ENCODE results near the gene SHISA9.

Gene SHISA9

GRCh38 chr16:12958366-12958765 lies 57.0 kb downstream of the SHISA9 start:
- Histone ChIP-seq H3K4me2 (ENCODE audit: low read length) (no peak overlapping the region), H4K12ac (ENCODE audit: low read depth, low read length) (no peak overlapping the region), H2BK120ac (ENCODE audit: insufficient read depth, low read length, poor library complexity) (no peak overlapping the region), H4K91ac (ENCODE audit: low read depth, low read length) (no peak overlapping the region), H2AFZ (ENCODE audit: insufficient read depth, low read length, poor library complexity) (no peak overlapping the region), H2AK5ac (ENCODE audit: low read length) (no peak overlapping the region), H2BK5ac (ENCODE audit: low read depth, low read length, poor library complexity) (no peak overlapping the region), H3K36me3 (ENCODE audit: control insufficient read depth in 1 of 2, insufficient read depth in 2 of 2, low read length in 2 of 2) (no peaks in the 10 kb centered on the region), H3K4me1 (ENCODE audit: control insufficient read depth in 1 of 2, insufficient read depth in 2 of 2, low read length in 2 of 2) (peaks cover 0 to 4% of the 10 kb centered on the region in 2 experiments), H3K9me3 (ENCODE audit: insufficient read depth, low read depth, low read length) (peaks cover 5% of the 10 kb centered on the region), H3K79me2 (ENCODE audit: control insufficient read depth, insufficient read depth, low read length, poor library complexity) (no peaks in the 10 kb centered on the region), H3K4me3 (ENCODE audit: low read depth, low read length) (no peak overlapping the region), H3K18ac (ENCODE audit: low read length) (no peak overlapping the region), H3K27ac (ENCODE audit: low read depth, low read length) (no peak overlapping the region), H3K79me1 (ENCODE audit: low read length) (no peaks in the 10 kb centered on the region), H3K4ac (ENCODE audit: low read depth, low read length) (no peak overlapping the region), H2BK12ac (ENCODE audit: low read length) (no peak overlapping the region), H3K9ac (ENCODE audit: low read length) (no peak overlapping the region), H4K8ac (ENCODE audit: low read depth, low read length) (no peak overlapping the region), H3K23ac (ENCODE audit: low read length) (no peak overlapping the region), H3K14ac (ENCODE audit: low read length) (no peak overlapping the region), H3K27me3 (ENCODE audit: insufficient read depth, low read length) (no peaks in the 10 kb centered on the region)
- DNase-seq: no peak

- Histone ChIP-seq H3K36me3 (ENCODE audit: control insufficient read depth in 1 of 2, insufficient read depth in 2 of 2, low read length in 2 of 2) (no peaks in the 10 kb centered on the region), H3K79me2 (ENCODE audit: control insufficient read depth, insufficient read depth, low read length, poor library complexity) (no peaks in the 10 kb centered on the region), H3K9me3 (ENCODE audit: insufficient read depth, low read depth, low read length) (peaks cover 5% of the 10 kb centered on the region), H3K23ac (ENCODE audit: low read length) (no peak overlapping the region), H3K27me3 (ENCODE audit: insufficient read depth, low read length) (no peaks in the 10 kb centered on the region), H3K79me1 (ENCODE audit: low read length) (no peaks in the 10 kb centered on the region), H3K14ac (ENCODE audit: low read length) (no peak overlapping the region), H2BK5ac (ENCODE audit: low read depth, low read length, poor library complexity) (no peak overlapping the region), H4K91ac (ENCODE audit: low read depth, low read length) (no peak overlapping the region), H4K8ac (ENCODE audit: low read depth, low read length) (no peak overlapping the region), H3K27ac (ENCODE audit: low read depth, low read length) (no peak overlapping the region), H3K9ac (ENCODE audit: low read length) (no peak overlapping the region), H3K18ac (ENCODE audit: low read length) (no peak overlapping the region), H2AFZ (ENCODE audit: insufficient read depth, low read length, poor library complexity) (no peak overlapping the region), H3K4me1 (ENCODE audit: control insufficient read depth in 1 of 2, insufficient read depth in 2 of 2, low read length in 2 of 2) (peaks cover 0 to 4% of the 10 kb centered on the region in 2 experiments), H2BK120ac (ENCODE audit: insufficient read depth, low read length, poor library complexity) (no peak overlapping the region), H3K4me2 (ENCODE audit: low read length) (no peak overlapping the region), H2AK5ac (ENCODE audit: low read length) (no peak overlapping the region), H3K4ac (ENCODE audit: low read depth, low read length) (no peak overlapping the region), H4K12ac (ENCODE audit: low read depth, low read length) (no peak overlapping the region), H2BK12ac (ENCODE audit: low read length) (no peak overlapping the region), H3K4me3 (ENCODE audit: low read depth, low read length) (no peak overlapping the region)
- DNase-seq: no peak
Measured at GRCh38 chr16:12959072-12959471, 57.7 kb downstream of the SHISA9 start.

- no peak overlapping the region for H2BK12ac ChIP-seq (ENCODE audit: low read length)
- no peak overlapping the region for H4K91ac ChIP-seq (ENCODE audit: low read depth, low read length)
- H3K9ac ChIP-seq (ENCODE audit: low read length): no peak overlapping the region
- no peak for DNase-seq
- no peak overlapping the region for H2BK5ac ChIP-seq (ENCODE audit: low read depth, low read length, poor library complexity)
- H3K9me3 ChIP-seq (ENCODE audit: insufficient read depth, low read depth, low read length): peaks cover 5% of the 10 kb centered on the region
- no peak overlapping the region for H4K12ac ChIP-seq (ENCODE audit: low read depth, low read length)
- no peaks in the 10 kb centered on the region for H3K79me1 ChIP-seq (ENCODE audit: low read length)
- no peak overlapping the region for H2BK120ac ChIP-seq (ENCODE audit: insufficient read depth, low read length, poor library complexity)
- no peaks in the 10 kb centered on the region for H3K79me2 ChIP-seq (ENCODE audit: control insufficient read depth, insufficient read depth, low read length, poor library complexity)
- H3K4me2 ChIP-seq (ENCODE audit: low read length): no peak overlapping the region
- no peak overlapping the region for H3K18ac ChIP-seq (ENCODE audit: low read length)
- no peak overlapping the region for H3K27ac ChIP-seq (ENCODE audit: low read depth, low read length)
- no peak overlapping the region for H3K4ac ChIP-seq (ENCODE audit: low read depth, low read length)
- H3K27me3 ChIP-seq (ENCODE audit: insufficient read depth, low read length): no peaks in the 10 kb centered on the region
- no peak overlapping the region for H3K4me3 ChIP-seq (ENCODE audit: low read depth, low read length)
- H2AK5ac ChIP-seq (ENCODE audit: low read length): no peak overlapping the region
- H3K36me3 ChIP-seq (ENCODE audit: control insufficient read depth in 1 of 2, insufficient read depth in 2 of 2, low read length in 2 of 2): no peaks in the 10 kb centered on the region
- H3K23ac ChIP-seq (ENCODE audit: low read length): no peak overlapping the region
- H3K4me1 ChIP-seq (ENCODE audit: control insufficient read depth in 1 of 2, insufficient read depth in 2 of 2, low read length in 2 of 2): no peaks in the 10 kb centered on the region
- no CpG with 5 or more reads among the region's 6 CpGs for WGBS (ENCODE audit: extremely low coverage, insufficient coverage, insufficient read length)
- no peak overlapping the region for H3K14ac ChIP-seq (ENCODE audit: low read length)
- H2AFZ ChIP-seq (ENCODE audit: insufficient read depth, low read length, poor library complexity): no peak overlapping the region
- H4K8ac ChIP-seq (ENCODE audit: low read depth, low read length): no peak overlapping the region
Measured at GRCh38 chr16:12961626-12962025, 60.2 kb downstream of the SHISA9 start.

GRCh38 chr16:12964461-12964860 lies 63.1 kb downstream of the SHISA9 start:
- H2BK120ac ChIP-seq (ENCODE audit: insufficient read depth, low read length, poor library complexity): no peak overlapping the region
- H2AFZ ChIP-seq (ENCODE audit: insufficient read depth, low read length, poor library complexity): no peak overlapping the region
- H3K4me2 ChIP-seq (ENCODE audit: low read length): no peak overlapping the region
- no peak overlapping the region for H3K23ac ChIP-seq (ENCODE audit: low read length)
- H4K91ac ChIP-seq (ENCODE audit: low read depth, low read length): no peak overlapping the region
- H3K4ac ChIP-seq (ENCODE audit: low read depth, low read length): no peak overlapping the region
- no peaks in the 10 kb centered on the region for H3K27me3 ChIP-seq (ENCODE audit: insufficient read depth, low read length)
- no peaks in the 10 kb centered on the region for H3K79me1 ChIP-seq (ENCODE audit: low read length)
- H3K79me2 ChIP-seq (ENCODE audit: control insufficient read depth, insufficient read depth, low read length, poor library complexity): no peaks in the 10 kb centered on the region
- H4K8ac ChIP-seq (ENCODE audit: low read depth, low read length): no peak overlapping the region
- no peak overlapping the region for H2BK5ac ChIP-seq (ENCODE audit: low read depth, low read length, poor library complexity)
- H3K9ac ChIP-seq (ENCODE audit: low read length): no peak overlapping the region
- H2AK5ac ChIP-seq (ENCODE audit: low read length): no peak overlapping the region
- no peak overlapping the region for H3K27ac ChIP-seq (ENCODE audit: low read depth, low read length)
- no peak overlapping the region for H4K12ac ChIP-seq (ENCODE audit: low read depth, low read length)
- H3K36me3 ChIP-seq (ENCODE audit: control insufficient read depth in 1 of 2, insufficient read depth in 2 of 2, low read length in 2 of 2): no peaks in the 10 kb centered on the region
- no peak for DNase-seq
- H2BK12ac ChIP-seq (ENCODE audit: low read length): no peak overlapping the region
- no peak overlapping the region for H3K18ac ChIP-seq (ENCODE audit: low read length)
- WGBS (ENCODE audit: extremely low coverage, insufficient coverage, insufficient read length): no CpG with 5 or more reads among the region's 2 CpGs
- H3K14ac ChIP-seq (ENCODE audit: low read length): no peak overlapping the region
- H3K9me3 ChIP-seq (ENCODE audit: insufficient read depth, low read depth, low read length): peaks cover 5% of the 10 kb centered on the region
- no peaks in the 10 kb centered on the region for H3K4me1 ChIP-seq (ENCODE audit: control insufficient read depth in 1 of 2, insufficient read depth in 2 of 2, low read length in 2 of 2)
- no peak overlapping the region for H3K4me3 ChIP-seq (ENCODE audit: low read depth, low read length)

All from trophoblast cell (in vitro differentiated cells and primary cell).